DMS 273 (cell line): Measurements from ENCODE around the gene EGLN2.
A peak's percentile ranks its signal among the peaks of the same experiment; 100 is the strongest.
"Not testable (repeated sequence)": the region's sequence is repeated elsewhere in the genome, so short reads cannot be mapped to it uniquely, and the experiment has no call there.

Source experiments
- DNase-seq: peaks from one replicate; lab custom pipeline; 2025; ENCODE audit not compliant: unreplicated experiment; lab: John Stamatoyannopoulos, UW

The EGLN2 gene

GRCh38 chr19:40815223-40815622 lies 16.2 kb downstream of the EGLN2 start:
- DNase-seq, result no peak

GRCh38 chr19:40818480-40819399 lies 19.7 kb downstream of the EGLN2 start:
- DNase-seq, result peak; percentile 83

GRCh38 chr19:40819479-40820234 lies 20.7 kb downstream of the EGLN2 start:
- peak; percentile 65 for DNase-seq

GRCh38 chr19:40822161-40822560 lies 23.2 kb downstream of the EGLN2 start:
- no peak for DNase-seq

- DNase-seq, result not testable (repeated sequence)
Measured at GRCh38 chr19:40822704-40823553, 23.9 kb downstream of the EGLN2 start.

GRCh38 chr19:40824916-40825315 lies 25.9 kb downstream of the EGLN2 start:
- DNase-seq, result not testable (repeated sequence)

- not testable (repeated sequence) for DNase-seq
Measured at GRCh38 chr19:40825460-40826095, 26.6 kb downstream of the EGLN2 start.

GRCh38 chr19:40826312-40826698 lies 27.3 kb downstream of the EGLN2 start:
- not testable (repeated sequence) for DNase-seq

- DNase-seq, result not testable (repeated sequence)
Measured at GRCh38 chr19:40826699-40827385, 27.9 kb downstream of the EGLN2 start.

GRCh38 chr19:40827386-40828247 lies 28.6 kb downstream of the EGLN2 start:
- DNase-seq, result no peak

- DNase-seq, result no peak
Measured at GRCh38 chr19:40829205-40829604, 30.2 kb downstream of the EGLN2 start.

GRCh38 chr19:40830741-40831140 lies 31.8 kb downstream of the EGLN2 start:
- not testable (repeated sequence) for DNase-seq

GRCh38 chr19:40831502-40832430 lies 32.8 kb downstream of the EGLN2 start:
- peak; percentile 30 for DNase-seq

GRCh38 chr19:40832431-40832790 lies 33.4 kb downstream of the EGLN2 start:
- DNase-seq, result not testable (repeated sequence)

GRCh38 chr19:40833728-40834533 lies 34.9 kb downstream of the EGLN2 start:
- DNase-seq, result not testable (repeated sequence)

- DNase-seq, result no peak
Measured at GRCh38 chr19:40836754-40837429, 37.9 kb downstream of the EGLN2 start.

GRCh38 chr19:40838477-40838876 lies 39.5 kb downstream of the EGLN2 start:
- DNase-seq, result not testable (repeated sequence)
